ENCODE measurements around the gene DHRS12. TPM values are rescaled to one million over a fixed set of nuclear protein-coding genes. Genes with fewer than 3 reads are reported as not detected.
A peak's percentile ranks its signal among the peaks of the same experiment; 100 is the strongest.

DHRS12 gene
- total RNA-seq, 1 experiment from 2014 or later, result 5.9 TPM

DNA sequence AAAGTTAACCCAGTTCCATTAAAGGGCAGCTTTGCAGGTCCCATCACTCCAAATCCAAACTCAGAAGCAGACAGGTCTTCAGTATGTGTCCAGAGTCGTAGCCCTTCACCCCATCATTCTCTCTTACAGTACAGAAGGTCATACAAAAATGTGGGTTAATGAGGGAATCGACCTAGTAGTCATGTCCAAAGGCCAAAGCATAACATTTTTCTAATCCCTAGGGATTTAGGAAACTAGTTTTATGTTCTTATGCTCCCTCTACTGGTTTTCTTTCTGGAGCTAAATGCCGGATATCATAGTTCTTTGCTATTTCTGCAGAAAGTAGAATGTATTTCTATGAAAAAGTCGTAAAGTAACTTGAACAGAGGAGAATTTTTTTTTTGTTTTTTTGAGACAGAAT lies 72.2 kb downstream of the DHRS12 start:
- DNase-seq (ENCODE audit: extremely low read depth, low read depth), result peak; percentile 26

DNA sequence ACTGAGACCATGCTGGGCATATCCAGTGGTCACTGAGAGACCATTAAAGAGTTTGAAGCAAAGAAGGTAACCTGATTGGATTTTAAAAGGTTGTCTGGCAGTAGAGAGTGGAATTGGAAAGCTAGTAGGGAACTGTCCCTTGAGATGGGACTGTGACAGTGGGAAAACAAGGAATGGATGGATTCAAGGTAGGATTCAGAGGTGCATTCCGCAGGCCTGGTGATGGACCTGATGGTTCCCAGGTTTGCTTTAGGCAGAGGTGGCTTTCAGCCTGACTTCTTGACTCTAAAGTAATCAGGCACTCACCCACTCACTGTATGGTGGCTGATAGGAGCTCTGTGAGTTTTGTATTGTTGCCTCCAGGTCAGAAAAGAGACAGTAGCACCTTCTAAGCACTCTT lies 73.0 kb downstream of the DHRS12 start:
- DNase-seq (ENCODE audit: extremely low read depth, low read depth), result no peak

- peak; percentile 2 for DNase-seq (ENCODE audit: extremely low read depth, low read depth)
These were observed 74.0 kb downstream of the DHRS12 start for GRCh38 chr13:51729866-51730553.

GRCh38 chr13:51728972-51729371 lies 75.0 kb downstream of the DHRS12 start:
- DNase-seq (ENCODE audit: extremely low read depth, low read depth), result no peak

DNA sequence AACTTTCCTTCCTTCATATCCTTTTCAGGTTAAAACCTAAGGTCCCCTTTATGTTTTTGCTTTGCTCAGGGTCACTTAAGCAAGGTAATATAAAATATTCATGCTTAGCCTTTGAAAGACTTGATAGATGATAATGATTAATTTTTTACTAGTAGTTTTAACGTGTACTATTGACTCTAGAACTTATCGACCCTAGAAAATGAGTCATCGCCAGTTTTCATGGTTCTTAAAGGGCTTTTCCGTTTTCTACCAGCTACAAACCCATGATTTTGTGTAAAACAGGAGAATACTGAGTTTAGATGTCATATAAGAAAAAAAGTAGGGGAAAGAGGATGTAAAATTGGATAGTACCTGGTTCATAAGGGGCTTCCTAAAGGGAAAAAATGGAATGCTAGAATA lies 75.7 kb downstream of the DHRS12 start:
- DNase-seq (ENCODE audit: extremely low read depth, low read depth), result no peak

DNA sequence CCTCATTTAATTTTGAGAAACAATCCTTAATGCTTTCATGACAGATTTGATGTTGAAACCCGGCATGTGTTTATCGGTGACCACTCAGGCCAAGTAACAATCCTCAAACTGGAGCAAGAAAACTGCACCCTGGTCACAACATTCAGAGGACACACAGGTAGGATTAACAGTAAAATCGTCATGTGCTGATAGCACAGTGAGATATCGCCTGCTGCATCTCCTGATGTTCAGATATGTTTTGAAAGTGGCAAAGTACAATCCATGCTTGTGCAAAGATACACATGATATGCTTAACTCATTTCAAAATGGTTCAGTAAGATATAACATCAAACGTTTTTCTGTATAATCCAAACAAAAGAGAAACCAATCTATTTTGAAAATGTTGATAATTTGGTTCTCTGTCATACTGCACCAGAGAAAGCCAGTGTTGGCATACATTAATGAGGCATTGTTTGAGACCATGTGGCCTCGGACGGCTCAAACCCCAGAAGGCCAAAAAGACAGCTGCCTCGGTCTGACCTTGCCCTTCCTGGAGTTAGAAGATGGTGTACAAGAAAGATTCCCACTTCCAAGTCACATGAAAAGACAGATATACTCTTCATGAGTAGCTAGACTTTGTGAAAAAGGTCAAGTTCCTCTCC lies 76.2 kb downstream of the DHRS12 start:
- no peak for DNase-seq (ENCODE audit: extremely low read depth, low read depth)

DNA sequence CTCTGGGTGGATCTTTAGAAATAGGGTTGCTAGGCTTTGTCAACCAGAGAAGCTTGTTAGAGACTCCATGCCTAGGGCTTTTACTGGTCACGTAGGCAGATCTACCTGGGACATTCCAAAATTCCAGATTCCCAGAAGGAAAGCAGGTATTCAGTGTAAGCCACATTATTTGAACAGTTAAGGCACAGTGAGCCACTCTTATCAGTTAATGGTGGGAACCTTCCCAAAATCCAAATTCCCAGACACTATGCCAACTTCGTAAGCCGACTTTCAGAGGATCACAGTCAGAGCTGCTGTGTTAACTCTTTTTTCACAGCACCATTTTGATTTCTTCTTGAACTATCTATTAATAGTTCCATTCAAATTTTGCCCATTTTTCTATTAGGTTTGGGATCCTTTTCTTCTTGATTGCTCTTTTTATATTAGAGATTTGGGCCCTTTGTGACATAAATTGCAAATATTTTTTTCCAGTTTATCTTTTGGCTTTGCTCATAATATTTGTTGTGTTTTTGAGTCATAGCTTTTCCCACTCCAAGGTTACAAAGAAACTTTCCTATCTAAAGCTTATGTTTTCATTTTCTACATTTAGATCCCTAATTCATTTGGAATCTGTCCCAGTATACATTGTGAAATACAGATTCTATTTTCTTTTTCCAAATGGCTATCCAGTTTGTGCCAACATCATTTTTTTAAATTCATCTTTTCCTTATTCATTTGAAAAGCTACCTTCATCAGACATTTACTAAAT lies 77.3 kb downstream of the DHRS12 start:
- DNase-seq (ENCODE audit: extremely low read depth, low read depth), result no peak

- no peak for DNase-seq (ENCODE audit: extremely low read depth, low read depth)
These were observed 79.2 kb downstream of the DHRS12 start for GRCh38 chr13:51724721-51725120.

DNA sequence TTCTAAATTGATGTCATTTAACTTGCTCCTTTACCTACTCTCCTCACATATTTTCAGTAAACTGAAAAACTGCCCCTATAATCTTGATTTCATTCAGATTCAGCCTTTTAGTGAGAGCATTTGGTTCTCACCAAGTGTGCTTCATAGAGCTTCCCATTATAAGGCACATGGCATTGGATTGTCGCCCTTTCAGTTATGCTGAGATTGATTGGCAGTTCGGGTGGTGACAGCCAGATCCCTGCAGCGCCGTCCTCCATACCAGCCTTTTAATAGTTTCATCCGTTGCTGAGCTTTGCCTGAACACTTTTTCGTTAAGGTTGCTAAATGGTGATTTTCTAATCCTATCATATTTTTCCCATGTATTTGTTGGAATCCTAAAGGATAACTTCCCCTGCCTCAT lies 80.4 kb downstream of the DHRS12 start:
- DNase-seq (ENCODE audit: extremely low read depth, low read depth), result no peak

- DNase-seq (ENCODE audit: extremely low read depth, low read depth), result no peak
These were observed 82.5 kb downstream of the DHRS12 start for GRCh38 chr13:51721496-51721895.

DNA sequence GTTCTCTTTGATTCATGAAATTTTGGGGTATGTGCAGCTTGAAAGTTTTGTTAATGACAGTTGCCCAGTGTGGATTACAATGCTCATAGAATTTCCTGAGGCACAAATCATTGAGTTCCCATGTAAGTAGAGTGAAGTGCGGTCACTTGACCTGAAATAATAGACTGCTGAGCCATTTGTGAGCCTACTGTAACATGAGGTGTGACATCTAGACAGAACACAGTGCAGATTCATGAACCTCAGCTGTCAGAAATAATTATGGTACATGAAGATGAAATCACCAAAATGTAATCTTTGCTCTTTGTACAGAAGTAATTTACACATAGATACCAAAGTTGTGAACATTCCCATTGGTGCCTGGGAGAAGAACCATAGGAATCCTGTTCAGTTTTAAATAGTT lies 84.6 kb downstream of the DHRS12 start:
- no peak for DNase-seq (ENCODE audit: extremely low read depth, low read depth)

Other genes with a start within 250 kb of the DHRS12 start
- gene WDFY2, start 219.7 kb downstream of the DHRS12 start, total RNA-seq (2014; rRNA removed; shearing (Covaris generic)), result 9.4 and 10.8 TPM in 2 replicates
- gene TMEM272, start 41.0 kb upstream of the DHRS12 start, total RNA-seq (2014; rRNA removed; shearing (Covaris generic)), result not detected in 2 replicates
- gene CCDC70, start 57.8 kb upstream of the DHRS12 start, total RNA-seq (2014; rRNA removed; shearing (Covaris generic)), result not detected in 2 replicates
- gene ATP7B, start 207.3 kb upstream of the DHRS12 start, total RNA-seq (2014; rRNA removed; shearing (Covaris generic)), result 2.0 and 2.1 TPM in 2 replicates
- 6.4 and 10.3 TPM in 2 replicates for gene ALG11, start 208.2 kb upstream of the DHRS12 start, total RNA-seq (2014; rRNA removed; shearing (Covaris generic))
- gene UTP14C, start 220.5 kb upstream of the DHRS12 start, total RNA-seq (2014; rRNA removed; shearing (Covaris generic)), result 8.4 and 8.8 TPM in 2 replicates

Measured in NCI-H460 (cell line).